Measurements from ENCODE around the gene ERCC6L.

GRCh38 chrX:72253686-72254085 is 14.9 kb upstream of the ERCC6L start:
- TF ChIP-seq CTCF (IDR thresholded peaks at IDR 0.05; ENCODE audit: low read depth, low read length, poor library complexity, severe bottlenecking) (no peak), EZH2phosphoT487 (IDR thresholded peaks at IDR 0.05; ENCODE audit: borderline replicate concordance, low read length) (no peak)

Measured in DOHH2 (cell line).